NB4 (cell line): ENCODE measurements around the gene SLC22A2.

Source experiments
- DNase-seq: peaks from one replicate; pipeline ENCODE4 v3.0.0; 2010; ENCODE audit warnings: low read depth
- H3K4me3 ChIP-seq: one replicate; pipeline ENCODE4 v1.5.1; 2011; ENCODE audit warnings: mild to moderate bottlenecking, low read depth, low read length, moderate library complexity
- CTCF ChIP-seq: IDR thresholded peaks from one replicate; pipeline ENCODE4 v1.5.1; 2012; ENCODE audit warnings: low read depth, low read length
- MYC ChIP-seq: IDR thresholded peaks from 2 replicates; pipeline ENCODE4 v1.6.1; 2011; ENCODE audit warnings: low read depth, low read length
- POLR2A ChIP-seq: IDR thresholded peaks from 2 replicates; pipeline ENCODE4 v1.6.1; 2011; ENCODE audit warnings: mild to moderate bottlenecking; ENCODE audit not compliant: insufficient read length; ENCODE audit errors: extremely low read depth
- TF ChIP-seq, protein P1 (sequence below): IDR thresholded peaks from 2 replicates; pipeline ENCODE4 v1.6.1; 2011; ENCODE audit warnings: low read depth, low read length

The SLC22A2 gene

DNA sequence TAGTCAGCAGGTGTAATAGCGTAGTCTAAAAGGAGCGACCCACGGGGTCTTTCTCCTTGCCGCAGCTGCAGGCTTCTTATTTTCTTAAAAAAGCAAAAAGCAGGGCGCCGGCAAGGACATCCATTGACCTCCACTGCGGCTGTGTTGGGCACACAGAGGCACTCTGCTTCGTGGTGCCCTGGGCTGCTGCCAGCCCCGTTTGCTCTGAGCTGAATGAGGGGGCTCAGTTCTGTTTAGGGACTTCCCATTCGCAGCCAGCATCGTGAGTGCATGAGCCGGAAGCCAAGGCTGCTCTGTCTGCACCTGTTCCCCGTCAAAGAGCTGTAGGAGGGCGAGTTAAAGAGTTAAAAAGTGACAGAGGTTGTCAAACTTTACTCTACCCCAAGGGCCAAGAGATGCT, 1.7 kb upstream of the SLC22A2 start:
- DNase-seq, result no peak
- no peak overlapping the region for H3K4me3 ChIP-seq
- TF ChIP-seq, protein P1, sequence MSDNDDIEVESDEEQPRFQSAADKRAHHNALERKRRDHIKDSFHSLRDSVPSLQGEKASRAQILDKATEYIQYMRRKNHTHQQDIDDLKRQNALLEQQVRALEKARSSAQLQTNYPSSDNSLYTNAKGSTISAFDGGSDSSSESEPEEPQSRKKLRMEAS, result no peak
- TF ChIP-seq POLR2A, result no peak
- TF ChIP-seq CTCF, result no peak
- no peak for TF ChIP-seq MYC

- TF ChIP-seq, protein P1, result no peak
- TF ChIP-seq MYC (no peak), CTCF (no peak), POLR2A (no peak)
- no peak for DNase-seq
- no peak overlapping the region for H3K4me3 ChIP-seq
These were observed 977 bp upstream of the SLC22A2 start for GRCh38 chr6:160259598-160259997.

GRCh38 chr6:160259143-160259425, 463 bp upstream of the SLC22A2 start:
- H3K4me3 ChIP-seq, result no peak overlapping the region
- no peak for TF ChIP-seq MYC
- TF ChIP-seq POLR2A, result no peak
- DNase-seq, result no peak

DNA sequence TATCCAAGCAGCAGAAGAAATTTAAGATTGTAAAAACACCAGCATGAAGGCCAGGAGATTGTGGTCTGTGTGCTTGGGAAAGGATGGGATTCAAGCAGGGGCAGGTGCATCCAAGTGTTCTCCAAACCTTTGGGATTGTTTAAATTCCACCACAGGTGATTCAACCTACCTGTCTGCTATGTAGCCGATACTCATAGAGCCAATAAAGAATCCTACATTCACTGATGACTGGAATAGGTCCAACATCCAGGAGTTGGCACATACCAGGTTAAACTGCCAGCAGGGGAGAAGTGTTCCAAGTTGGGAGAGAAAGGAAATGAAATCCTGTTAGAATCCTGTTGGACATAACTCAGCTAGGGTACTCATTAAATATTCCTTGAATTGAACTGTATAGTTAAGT, 2.2 kb downstream of the SLC22A2 start:
- TF ChIP-seq, protein P1, result no peak
- TF ChIP-seq MYC (no peak), CTCF (no peak), POLR2A (no peak)
- DNase-seq, result no peak
- no peak overlapping the region for H3K4me3 ChIP-seq

- DNase-seq, result no peak
- TF ChIP-seq CTCF (no peak), MYC (no peak), POLR2A (no peak)
- TF ChIP-seq, protein P1, result no peak
- no peak overlapping the region for H3K4me3 ChIP-seq
These were observed 3.9 kb downstream of the SLC22A2 start for GRCh38 chr6:160254467-160255312.

- no peak for DNase-seq
- H3K4me3 ChIP-seq, result no peak overlapping the region
- TF ChIP-seq MYC (no peak), POLR2A (no peak), CTCF (no peak)
- TF ChIP-seq, protein P1, result no peak
These were observed 4.9 kb downstream of the SLC22A2 start for GRCh38 chr6:160253714-160254113.
